SIG-M5 treated with dmso at 0.1 percent for 504 hours (cell line): Measurements from ENCODE around the gene NDUFC2.
"Not testable (repeated sequence)": the region's sequence is repeated elsewhere in the genome, so short reads cannot be mapped to it uniquely, and the experiment has no call there.

Experiments used
- DNase-seq: peaks from one replicate; lab custom pipeline; 2025; ENCODE audit not compliant: unreplicated experiment; lab: John Stamatoyannopoulos, UW

NDUFC2 gene

GRCh38 chr11:78080084-78080817, 589 bp upstream of the NDUFC2 start:
- no peak for DNase-seq

GRCh38 chr11:78078218-78079167, 1.2 kb downstream of the NDUFC2 start:
- peak; percentile 24 for DNase-seq

- DNase-seq: not testable (repeated sequence)
These were observed 2.1 kb downstream of the NDUFC2 start for GRCh38 chr11:78077592-78077991.

- no peak for DNase-seq
These were observed 2.8 kb downstream of the NDUFC2 start for GRCh38 chr11:78076733-78077403.

- DNase-seq: no peak
These were observed 4.9 kb downstream of the NDUFC2 start for GRCh38 chr11:78074756-78075155.

- DNase-seq: no peak
These were observed 7.2 kb downstream of the NDUFC2 start for GRCh38 chr11:78072455-78072854.

- DNase-seq: no peak
These were observed 7.9 kb downstream of the NDUFC2 start for GRCh38 chr11:78071717-78072116.

GRCh38 chr11:78070621-78071020, 9.0 kb downstream of the NDUFC2 start:
- DNase-seq: no peak

- DNase-seq: no peak
These were observed 10.2 kb downstream of the NDUFC2 start for GRCh38 chr11:78069465-78069864.

GRCh38 chr11:78067704-78068103, 12.0 kb downstream of the NDUFC2 start:
- DNase-seq: no peak

- DNase-seq: peak; percentile 49
These were observed 13.2 kb downstream of the NDUFC2 start for GRCh38 chr11:78066471-78066870.

GRCh38 chr11:78065203-78065602, 14.5 kb downstream of the NDUFC2 start:
- no peak for DNase-seq

GRCh38 chr11:78063440-78064181, 16.1 kb downstream of the NDUFC2 start, which contains the start of gene THRSP:
THRSP (plus strand) TSS chr11:78063861; CDS start chr11:78063882, 21 bp downstream.
- no peak for DNase-seq

- no peak for DNase-seq
These were observed 17.0 kb downstream of the NDUFC2 start for GRCh38 chr11:78062671-78063070.

- DNase-seq: no peak
These were observed 17.7 kb downstream of the NDUFC2 start for GRCh38 chr11:78061921-78062311.

- no peak for DNase-seq
These were observed 18.4 kb downstream of the NDUFC2 start for GRCh38 chr11:78061088-78061920.

- no peak for DNase-seq
These were observed 19.1 kb downstream of the NDUFC2 start for GRCh38 chr11:78060533-78060932.

GRCh38 chr11:78059749-78060328, 19.8 kb downstream of the NDUFC2 start:
- DNase-seq: not testable (repeated sequence)

GRCh38 chr11:78057462-78058055, 22.1 kb downstream of the NDUFC2 start:
- no peak for DNase-seq
